Smooth muscle cell (in vitro differentiated cells): ENCODE data around the gene FGR. TPM values are rescaled to one million over a fixed set of nuclear protein-coding genes. Genes with fewer than 3 reads are reported as not detected.

Experiments used
- DNase-seq: peaks from one replicate; lab custom pipeline; 2025; ENCODE audit not compliant: unreplicated experiment; lab: John Stamatoyannopoulos, UW
- H2AFZ ChIP-seq: fragments of 200-600 bp; sonication (generic); 2 replicates; pipeline ENCODE4 v1.6.0; 2016; ENCODE audit warnings: antibody characterized with exemption, low read depth, mild to moderate bottlenecking
- H3F3A ChIP-seq: fragments of 200-600 bp; sonication (generic); 2 replicates; pipeline ENCODE4 v1.6.0; 2017; ENCODE audit warnings: antibody characterized with exemption, low read depth
- H3K27ac ChIP-seq: fragments of 200-600 bp; sonication (generic); 2 replicates; pipeline ENCODE4 v1.5.1; 2016; ENCODE audit warnings: low read depth, mild to moderate bottlenecking
- H3K27me3 ChIP-seq: fragments of 200-600 bp; sonication (generic); 2 replicates; pipeline ENCODE4 v1.6.1; 2016; ENCODE audit warnings: low read depth, mild to moderate bottlenecking
- H3K36me3 ChIP-seq: fragments of 200-600 bp; sonication (generic); 2 replicates; pipeline ENCODE4 v1.5.1; 2016; ENCODE audit warnings: low read depth
- H3K4me1 ChIP-seq: fragments of 200-600 bp; sonication (generic); 2 replicates; pipeline ENCODE4 v1.5.1; 2016; ENCODE audit warnings: low read depth
- H3K4me2 ChIP-seq: fragments of 200-600 bp; sonication (generic); 2 replicates; pipeline ENCODE4 v1.6.0; 2016; ENCODE audit warnings: mild to moderate bottlenecking
- H3K4me3 ChIP-seq: fragments of 200-600 bp; sonication (generic); 2 replicates; pipeline ENCODE4 v1.5.1; 2016; ENCODE audit warnings: mild to moderate bottlenecking
- H3K79me2 ChIP-seq: fragments of 200-600 bp; sonication (generic); 2 replicates; pipeline ENCODE4 v1.6.0; 2016; ENCODE audit warnings: low read depth, mild to moderate bottlenecking
- H3K9ac ChIP-seq: fragments of 200-600 bp; sonication (generic); 2 replicates; pipeline ENCODE4 v1.6.0; 2016; ENCODE audit warnings: low read depth
- H3K9me3 ChIP-seq: fragments of 200-600 bp; sonication (generic); replicated peaks from 2 replicates; pipeline ENCODE4 v1.5.1; 2016; ENCODE audit warnings: low read depth
- H4K20me1 ChIP-seq: fragments of 200-600 bp; sonication (generic); 2 replicates; pipeline ENCODE4 v1.6.0; 2016; ENCODE audit warnings: low read depth
- CTCF ChIP-seq: fragments of 200-600 bp; sonication (generic); IDR thresholded peaks from 2 replicates; pipeline ENCODE4 v1.5.1; 2017; ENCODE audit warnings: borderline replicate concordance, mild to moderate bottlenecking, antibody characterized with exemption; ENCODE audit not compliant: insufficient read depth, poor library complexity, severe bottlenecking
- WGBS: methylation state at CpG from one replicate; pipeline ENCODE4 v1.1.7; 2016; ENCODE audit warnings: low lambda C conversion rate; 5-methylcytosine and 5-hydroxymethylcytosine counted together
- polyA plus RNA-seq: library from polyadenylated mRNA; unstranded; fragments of >200 nt; fragmentation: Nextera tagmentation; extraction: Ambion mirVana; gene quantifications from 2 replicates; pipeline ENCODE4 v1.2.1, GENCODE V29; 2016
- total RNA-seq: library from RNA; depleted of rRNA; stranded (reverse); fragments of >200 nt; gene quantifications from 2 replicates; pipeline ENCODE4 v1.2.3, GENCODE V29; 2014

FGR gene
- total and polyA plus RNA-seq, 2 experiments from 2014 or later: 0.10 to 1.3 TPM

DNA sequence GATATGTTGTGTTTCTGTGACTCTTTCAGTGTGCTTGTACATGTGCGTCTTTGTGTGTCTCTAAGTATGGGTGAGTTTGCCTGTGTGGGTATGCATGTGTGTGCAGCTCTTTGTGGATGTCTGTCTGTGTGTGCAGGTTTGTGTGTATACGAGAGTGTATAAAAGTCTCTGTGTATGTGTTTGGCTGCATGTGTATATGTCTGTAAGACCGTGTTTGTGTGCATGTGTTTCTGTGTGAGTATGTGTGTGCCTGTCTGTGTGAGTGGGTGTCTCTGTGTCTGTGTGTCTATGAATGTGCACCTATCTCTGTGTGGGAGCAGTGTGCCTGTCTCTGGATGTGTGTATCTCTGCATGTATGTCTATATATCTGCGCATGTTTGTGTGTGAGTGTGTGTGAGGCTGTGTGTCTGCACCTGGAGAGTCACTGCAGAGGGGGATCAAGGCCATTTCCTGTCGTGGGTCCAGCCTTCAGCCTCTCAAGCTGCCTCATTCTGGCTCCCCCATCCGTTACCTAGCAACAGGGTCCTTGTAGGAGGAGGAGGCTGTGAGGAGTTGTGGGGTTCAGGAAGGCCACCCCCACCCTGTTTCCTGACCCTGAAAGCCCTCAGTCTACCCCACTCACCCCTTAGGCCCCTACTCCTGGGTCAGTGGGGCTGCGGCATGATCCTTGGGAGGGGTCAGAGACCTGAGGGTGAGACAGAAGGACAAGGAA is 10.4 kb downstream of the FGR start:
- no peaks in the 10 kb centered on the region for H3F3A ChIP-seq
- no peak overlapping the region for H3K4me2 ChIP-seq
- no peak overlapping the region for H3K9ac ChIP-seq
- H3K9me3 ChIP-seq: no peaks in the 10 kb centered on the region
- no peak for DNase-seq
- H3K79me2 ChIP-seq: no peaks in the 10 kb centered on the region
- no peaks in the 10 kb centered on the region for H3K4me1 ChIP-seq
- TF ChIP-seq CTCF: no peak
- H2AFZ ChIP-seq: no peak overlapping the region
- no peak overlapping the region for H3K4me3 ChIP-seq
- no peak overlapping the region for H3K27ac ChIP-seq
- WGBS: 71% methylated on average over 7 of the region's 7 CpGs
- H3K36me3 ChIP-seq: no peaks in the 10 kb centered on the region
- H3K27me3 ChIP-seq: no peaks in the 10 kb centered on the region
- no peaks in the 10 kb centered on the region for H4K20me1 ChIP-seq

- no peak for TF ChIP-seq CTCF
- no peaks in the 10 kb centered on the region for H3K4me1 ChIP-seq
- H3K79me2 ChIP-seq: no peaks in the 10 kb centered on the region
- H2AFZ ChIP-seq: no peak overlapping the region
- no peaks in the 10 kb centered on the region for H3K27me3 ChIP-seq
- no peak overlapping the region for H3K27ac ChIP-seq
- no peaks in the 10 kb centered on the region for H3F3A ChIP-seq
- no peak overlapping the region for H3K4me2 ChIP-seq
- DNase-seq: no peak
- H3K36me3 ChIP-seq: no peaks in the 10 kb centered on the region
- no peaks in the 10 kb centered on the region for H3K9me3 ChIP-seq
- H4K20me1 ChIP-seq: no peaks in the 10 kb centered on the region
- no peak overlapping the region for H3K9ac ChIP-seq
- no peak overlapping the region for H3K4me3 ChIP-seq
- 95% methylated on average over 13 of the region's 13 CpGs for whole genome bisulfite sequencing
Observed at GRCh38 chr1:27623327-27624212, 11.4 kb downstream of the FGR start.

GRCh38 chr1:27622828-27623227 is 12.2 kb downstream of the FGR start:
- Histone ChIP-seq H3F3A (no peaks in the 10 kb centered on the region), H3K36me3 (no peaks in the 10 kb centered on the region), H3K27ac (no peak overlapping the region), H3K9me3 (no peaks in the 10 kb centered on the region), H3K27me3 (no peaks in the 10 kb centered on the region), H3K4me3 (no peak overlapping the region), H3K4me1 (no peaks in the 10 kb centered on the region), H4K20me1 (no peaks in the 10 kb centered on the region), H3K79me2 (no peaks in the 10 kb centered on the region), H3K9ac (no peak overlapping the region), H3K4me2 (no peak overlapping the region), H2AFZ (no peak overlapping the region)
- TF ChIP-seq CTCF: no peak
- no peak for DNase-seq
- 80% methylated on average over 4 of the region's 4 CpGs for WGBS
